NCI-H2081 (cell line): ENCODE results near the gene PPP2R2C.

Source experiments
- DNase-seq, 2 experiments: peaks; one replicate each; lab custom pipeline; 2025; lab: John Stamatoyannopoulos, UW

The PPP2R2C gene

GRCh38 chr4:6364146-6364545 lies 108.3 kb downstream of the PPP2R2C start:
- no peak for DNase-seq

- DNase-seq: no peak
These were observed 109.5 kb downstream of the PPP2R2C start for GRCh38 chr4:6362896-6363295.

DNA sequence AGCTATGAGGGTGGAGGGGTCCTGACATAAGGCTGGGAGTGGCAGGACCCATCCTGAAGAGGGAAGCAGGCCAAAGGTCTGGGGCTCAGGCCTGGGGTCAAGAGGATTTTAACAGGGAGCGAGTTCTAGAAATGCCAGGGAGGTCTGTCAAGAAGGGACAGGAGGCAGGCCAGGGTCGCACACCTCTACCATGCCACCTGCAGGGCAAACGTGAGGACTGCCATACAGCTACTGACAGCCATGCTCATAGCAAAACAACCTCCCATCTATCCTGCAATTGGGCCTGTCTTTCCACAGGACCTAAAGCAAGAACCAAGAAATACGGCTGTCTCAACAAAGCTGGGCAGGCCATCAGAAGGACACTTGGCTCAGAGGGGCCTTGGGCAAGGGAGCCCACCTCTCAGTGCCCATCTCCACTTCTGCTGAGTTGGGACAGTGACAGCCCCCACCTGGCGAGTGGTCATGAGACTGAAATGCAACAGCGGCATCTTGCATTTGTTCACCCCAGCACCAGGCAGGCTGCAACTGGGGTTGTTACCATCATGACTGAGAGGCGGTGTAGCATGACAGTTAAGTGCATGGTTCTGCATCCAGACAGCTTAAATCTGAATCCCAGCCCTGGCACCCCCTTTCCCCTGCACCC lies 110.0 kb downstream of the PPP2R2C start:
- DNase-seq: no peak

GRCh38 chr4:6361076-6361784 lies 111.2 kb downstream of the PPP2R2C start:
- DNase-seq: no peak

DNA sequence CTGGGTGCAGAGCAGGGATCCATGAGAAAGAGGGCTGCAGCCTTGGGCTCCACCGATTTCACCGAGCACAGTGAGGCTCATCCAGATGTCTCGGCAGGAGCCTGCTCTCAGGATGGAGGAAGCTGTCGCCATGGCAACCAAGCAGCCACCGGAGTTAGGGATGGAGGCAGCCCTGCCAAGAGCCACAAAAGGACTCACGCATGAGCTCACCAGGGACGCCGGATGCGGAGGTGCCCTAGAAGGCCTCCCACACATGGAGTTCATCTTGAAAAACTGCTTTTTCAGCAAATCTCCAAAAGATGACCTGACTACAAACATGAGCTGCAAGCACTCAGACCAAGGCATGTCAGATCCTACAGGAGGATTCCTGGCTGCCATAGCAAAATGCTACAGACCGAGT lies 112.0 kb downstream of the PPP2R2C start:
- peak in 1 of 2 experiments; percentile 10 for DNase-seq

- no peak for DNase-seq
These were observed 112.7 kb downstream of the PPP2R2C start for GRCh38 chr4:6359536-6360308.

- DNase-seq: no peak
These were observed 114.9 kb downstream of the PPP2R2C start for GRCh38 chr4:6357476-6357875.

- DNase-seq: no peak
These were observed 116.3 kb downstream of the PPP2R2C start for GRCh38 chr4:6356076-6356560.

DNA sequence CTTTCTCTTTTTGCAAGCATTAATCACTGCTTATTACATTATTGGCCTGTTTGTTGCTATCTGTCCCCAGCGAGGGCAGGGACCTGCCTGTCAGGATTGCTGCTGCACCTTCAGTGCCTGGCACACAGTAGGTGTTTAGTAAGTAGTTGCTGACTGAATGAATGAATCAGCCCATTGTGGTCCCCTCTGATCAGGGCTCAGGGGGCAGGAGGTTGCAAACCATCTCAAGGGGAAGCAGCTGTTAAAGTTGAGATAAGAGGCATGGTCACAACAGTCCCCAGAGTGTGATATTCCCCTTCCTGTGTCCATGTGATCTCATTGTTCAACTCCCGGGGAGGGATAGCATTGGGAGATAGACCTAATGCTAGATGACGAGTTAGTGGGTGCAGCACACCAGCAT lies 117.4 kb downstream of the PPP2R2C start:
- no peak for DNase-seq

- DNase-seq: no peak
These were observed 117.8 kb downstream of the PPP2R2C start for GRCh38 chr4:6354626-6355025.

- DNase-seq: no peak
These were observed 118.3 kb downstream of the PPP2R2C start for GRCh38 chr4:6354119-6354518.

DNA sequence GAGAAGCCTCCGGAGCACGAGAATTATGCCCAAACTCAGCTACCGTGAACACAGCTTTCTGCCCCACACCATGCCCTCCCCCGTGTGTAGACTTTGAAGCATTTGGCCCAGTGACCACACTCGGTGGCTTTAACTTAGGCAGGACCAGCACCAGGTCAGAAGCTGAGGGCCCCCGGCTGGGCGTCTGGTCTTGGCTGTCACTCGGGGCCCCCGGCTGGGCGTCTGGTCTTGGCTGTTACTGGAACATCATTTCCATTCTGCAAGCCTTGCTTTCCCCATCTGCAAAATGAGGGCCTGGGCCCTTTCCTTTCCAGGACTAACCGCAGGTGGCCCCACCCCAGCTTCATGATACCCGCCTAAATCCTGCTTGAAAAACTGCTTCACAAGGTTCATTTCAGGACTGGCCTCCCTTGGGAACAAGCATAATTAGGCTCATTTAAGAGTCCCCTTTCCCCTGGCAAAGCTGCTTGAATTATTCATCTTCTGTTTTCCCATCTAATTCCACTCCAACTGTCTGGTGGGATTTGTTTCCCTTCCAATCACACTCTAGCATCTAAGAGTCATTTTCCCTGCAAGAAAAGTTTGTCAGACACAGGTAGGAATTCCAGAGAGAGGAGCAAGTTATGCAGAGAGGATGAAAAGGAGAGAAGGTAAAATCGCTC lies 120.3 kb downstream of the PPP2R2C start:
- no peak for DNase-seq

DNA sequence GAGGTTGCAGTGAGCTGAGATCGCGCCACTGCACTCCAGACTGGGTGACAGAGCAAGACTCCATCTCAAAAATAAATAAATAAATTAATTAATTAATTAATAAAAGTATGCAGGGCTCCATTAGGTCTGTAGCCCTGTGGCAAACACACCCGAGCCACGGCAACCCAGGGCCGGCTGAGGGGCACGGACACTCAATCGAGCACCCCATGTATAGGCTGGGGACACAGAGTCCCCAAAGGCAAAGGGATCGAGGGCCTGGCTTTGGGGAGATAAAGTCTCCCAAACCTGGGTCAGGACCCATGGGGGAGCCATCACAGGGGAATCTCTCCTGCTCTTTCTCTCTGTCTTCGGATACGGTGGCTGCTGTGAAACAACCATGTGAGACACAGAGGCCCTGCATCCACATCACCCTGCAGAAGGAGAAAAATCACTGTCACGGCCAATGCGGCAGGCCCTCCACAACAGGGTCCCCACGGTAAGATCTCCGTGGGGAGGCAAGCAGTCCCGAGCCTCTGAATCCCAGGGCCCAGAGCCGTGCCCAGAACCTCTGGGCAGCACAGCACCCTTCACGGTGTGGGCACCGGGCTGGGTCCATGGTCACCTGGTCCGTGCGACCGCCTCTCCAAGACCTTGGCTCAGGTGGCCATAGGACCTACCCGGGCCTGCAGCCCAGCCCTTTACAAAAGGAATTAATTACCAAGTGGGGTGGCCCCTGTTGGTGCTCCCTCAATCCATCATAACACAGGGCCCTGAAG lies 121.0 kb downstream of the PPP2R2C start:
- no peak for DNase-seq

DNA sequence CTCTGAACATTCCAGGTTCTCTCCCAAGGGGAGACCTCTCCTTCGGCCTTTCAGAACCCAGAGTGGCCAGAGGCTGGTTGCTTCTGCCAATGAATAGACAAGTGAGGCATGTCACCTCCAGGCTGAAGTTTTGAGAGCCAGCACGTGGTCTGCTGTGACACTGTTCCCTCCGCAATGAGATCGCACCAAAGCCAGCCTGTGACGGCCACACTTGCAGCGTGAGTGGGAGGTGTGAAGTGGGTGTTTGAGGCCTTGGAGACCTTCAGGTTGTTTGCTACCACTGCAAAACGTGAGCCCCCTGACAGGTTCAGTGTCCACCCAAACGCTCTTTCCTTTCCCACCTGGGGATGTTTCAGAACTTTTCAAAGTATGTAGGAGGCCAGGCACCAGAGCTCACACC lies 121.8 kb downstream of the PPP2R2C start:
- DNase-seq: no peak

DNA sequence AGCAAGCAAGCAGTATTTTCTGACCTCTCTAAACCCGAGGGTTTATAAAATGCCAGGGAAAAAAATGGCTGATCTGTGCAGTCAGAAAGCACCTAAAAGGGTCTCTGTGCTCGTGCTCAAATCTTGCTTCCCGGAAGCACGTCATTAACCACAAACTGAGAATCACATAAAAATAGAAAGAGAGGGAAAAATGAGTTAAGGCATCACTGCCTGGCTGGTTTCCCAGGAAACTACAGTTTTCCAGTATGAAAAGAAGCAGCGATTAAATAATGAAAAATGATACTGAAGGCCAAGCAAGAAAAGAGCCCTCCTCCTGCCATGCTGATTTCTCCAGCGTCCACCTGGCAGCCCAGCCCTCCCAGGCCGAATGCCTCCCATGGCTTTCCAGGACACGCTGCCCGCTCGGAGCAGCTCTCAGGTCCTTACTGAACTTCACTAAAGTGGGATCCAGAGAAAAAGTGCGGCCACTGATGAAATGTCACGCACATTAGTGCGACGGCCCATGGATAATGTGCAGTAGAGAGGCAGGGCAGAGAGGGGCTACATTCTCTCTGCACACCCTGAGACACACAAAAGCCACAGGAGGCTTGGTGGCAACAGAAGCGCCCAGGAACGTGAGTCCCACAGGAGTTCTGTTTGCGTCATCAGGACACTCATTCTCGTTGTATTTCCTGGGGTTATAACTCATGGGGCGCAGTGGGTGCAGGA lies 122.4 kb downstream of the PPP2R2C start:
- no peak for DNase-seq

DNA sequence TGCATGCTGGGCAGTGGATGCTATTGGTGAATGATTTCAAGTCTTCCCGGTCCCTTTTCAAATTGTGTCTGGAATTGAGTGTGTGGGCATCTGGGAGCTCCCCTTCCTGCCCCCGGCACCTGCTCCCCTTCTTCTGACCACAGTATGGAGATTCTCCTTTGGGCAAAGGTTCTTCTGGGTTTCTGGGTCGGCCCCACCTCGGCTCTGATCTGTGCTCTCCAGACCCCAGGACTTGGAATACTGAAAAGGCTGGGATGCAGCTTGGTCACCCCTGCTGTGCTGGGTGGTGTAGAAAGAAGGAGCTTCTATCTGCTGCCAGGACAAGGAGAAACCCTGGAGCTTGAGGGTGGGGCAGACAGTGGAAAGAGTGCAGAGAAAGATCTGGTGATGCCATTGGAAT lies 124.0 kb downstream of the PPP2R2C start:
- DNase-seq: no peak

- no peak for DNase-seq
These were observed 124.8 kb downstream of the PPP2R2C start for GRCh38 chr4:6347511-6348045.

GRCh38 chr4:6346373-6347110 lies 125.9 kb downstream of the PPP2R2C start:
- no peak for DNase-seq

- DNase-seq: no peak
These were observed 126.5 kb downstream of the PPP2R2C start for GRCh38 chr4:6345866-6346265.
